GM19438 (cell line): ENCODE results near the gene GKN2.
"Not testable (repeated sequence)": the region's sequence is repeated elsewhere in the genome, so short reads cannot be mapped to it uniquely, and the experiment has no call there.

Experiments used
- ATAC-seq: cut with Tn5 transposase; IDR thresholded peaks from one replicate; pipeline ENCODE4 v1.9.1; 2021; ENCODE audit warnings: low read depth; ENCODE audit not compliant: unreplicated experiment

The GKN2 gene

DNA sequence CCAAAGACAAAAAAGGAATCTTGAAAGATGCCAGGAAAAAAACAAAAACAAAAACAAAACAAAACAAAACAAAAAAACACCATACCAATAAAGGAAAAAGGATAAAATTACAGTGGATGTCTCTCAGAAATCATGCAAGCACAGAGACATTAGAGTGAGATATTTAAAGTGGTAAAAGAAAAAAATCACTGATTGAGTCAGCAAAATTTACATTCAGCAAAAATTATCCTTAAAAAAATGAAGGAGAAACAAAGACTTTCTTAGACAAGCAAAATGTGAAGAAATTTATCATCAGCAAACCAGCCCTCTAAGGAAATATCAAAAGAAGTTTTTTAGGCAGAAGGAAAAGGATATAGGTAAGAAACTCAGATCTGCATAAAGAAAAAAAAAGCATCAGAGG lies 11.6 kb upstream of the GKN2 start:
- ATAC-seq = no peak

DNA sequence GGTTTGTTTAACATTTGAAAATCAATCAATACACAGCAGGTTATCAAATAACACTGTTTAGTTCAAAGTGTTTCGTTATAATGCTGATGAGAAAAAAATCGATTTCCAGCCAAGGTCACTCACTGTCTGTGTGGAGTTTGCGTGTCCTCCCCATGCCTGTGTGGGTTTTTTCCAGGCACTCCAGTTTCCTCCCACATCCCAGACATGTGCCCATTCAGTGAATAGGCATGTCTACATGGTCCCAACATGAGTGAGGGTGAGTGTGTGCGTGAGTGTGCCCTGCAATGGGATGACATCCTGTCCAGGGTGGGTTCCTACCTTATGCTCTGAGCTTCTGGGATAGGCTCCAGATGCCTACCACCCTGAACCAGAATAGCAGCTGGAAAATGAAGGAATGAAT lies 8.7 kb upstream of the GKN2 start:
- no peak for ATAC-seq

DNA sequence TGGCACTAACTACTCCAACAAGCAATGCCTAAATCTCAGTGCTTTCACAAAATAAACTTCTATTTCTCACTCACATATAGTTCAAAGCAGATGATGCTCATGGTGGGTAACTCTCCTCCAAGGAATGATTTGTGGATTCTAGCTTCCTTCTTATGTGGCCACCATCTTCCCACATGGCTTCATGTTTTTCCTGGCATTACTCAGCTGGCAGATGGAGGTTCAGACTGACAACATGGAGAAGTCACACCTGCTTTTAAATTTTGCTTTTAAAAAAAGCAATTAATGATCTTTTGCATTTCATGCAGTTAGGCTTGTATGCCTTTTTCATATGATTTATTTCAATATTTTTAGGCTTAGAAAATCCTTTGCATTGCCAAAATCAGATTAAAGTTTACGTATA lies 6.3 kb upstream of the GKN2 start:
- ATAC-seq = no peak

DNA sequence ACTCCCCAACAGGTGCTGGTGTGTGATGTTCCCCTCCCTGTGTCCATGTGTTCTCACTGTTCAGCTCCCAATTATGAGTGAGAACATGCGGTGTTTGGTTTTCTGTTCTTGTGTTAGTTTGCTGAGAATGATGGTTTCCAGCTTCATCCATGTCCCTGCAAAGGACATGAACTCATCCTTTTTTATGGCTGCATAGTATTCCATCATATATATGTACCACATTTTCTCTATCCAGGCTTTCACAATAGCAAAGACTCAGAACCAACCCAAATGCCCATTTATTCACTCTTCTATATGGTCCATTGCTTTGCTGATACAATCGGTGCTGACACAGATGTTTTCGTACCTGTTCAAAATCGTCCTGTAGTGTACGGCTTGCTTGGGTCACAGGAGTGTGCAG lies 2.7 kb upstream of the GKN2 start:
- ATAC-seq = not testable (repeated sequence)

DNA sequence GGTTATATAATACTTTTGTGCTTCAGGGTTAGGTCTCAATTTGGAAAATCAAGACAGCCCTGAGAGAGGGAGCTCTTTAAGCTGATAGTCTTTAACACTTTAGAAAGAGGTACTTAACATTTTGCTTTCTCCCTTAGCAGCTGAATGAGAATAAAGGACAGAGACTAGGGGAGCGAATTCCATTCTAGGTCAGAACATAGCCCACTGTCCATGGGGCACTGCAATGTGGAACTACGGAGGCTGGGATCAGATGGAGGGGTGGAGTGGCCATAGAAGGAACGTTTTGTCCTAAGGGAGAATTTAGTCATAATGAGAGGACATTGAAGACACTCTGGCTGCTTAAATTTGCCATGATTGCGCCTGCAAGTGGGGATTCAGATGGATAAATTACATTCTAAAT lies 794 bp downstream of the GKN2 start:
- ATAC-seq = no peak

DNA sequence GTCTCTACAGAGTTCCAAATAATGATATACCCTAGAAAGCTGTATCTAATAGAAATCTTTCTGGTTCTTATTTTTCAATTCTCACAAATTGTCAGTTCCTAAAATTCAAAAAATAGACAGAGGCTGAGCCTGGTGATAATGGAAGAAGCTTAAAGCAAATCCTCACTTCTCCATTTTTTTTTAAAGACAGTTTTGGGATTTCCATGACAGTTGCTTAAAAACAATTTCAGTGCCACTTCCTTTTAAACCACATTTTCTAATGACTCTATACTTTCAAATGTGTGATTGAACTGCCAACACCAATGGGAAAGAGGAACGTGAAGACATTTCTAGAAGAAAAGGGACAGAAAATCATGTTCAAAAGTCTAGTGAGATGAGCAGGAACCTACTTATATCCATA lies 4.0 kb downstream of the GKN2 start:
- no peak for ATAC-seq

DNA sequence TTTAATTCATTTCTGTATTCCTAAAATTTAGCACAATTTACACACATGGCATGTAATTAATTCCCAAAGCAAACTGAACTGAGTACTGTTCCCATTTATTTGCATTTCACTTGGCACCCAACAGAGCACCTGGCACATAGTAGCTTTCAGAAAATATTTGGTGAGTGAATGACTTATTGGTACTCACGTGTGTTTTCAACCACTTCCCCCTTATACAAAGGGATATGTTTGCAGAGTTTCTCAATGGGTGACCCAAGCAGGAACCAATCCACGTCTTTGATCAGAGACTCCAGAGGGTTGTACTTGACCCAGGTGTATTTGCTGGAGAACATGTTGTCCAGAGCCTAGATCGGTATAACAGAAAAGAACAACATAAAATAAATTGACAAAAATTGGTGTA lies 6.6 kb downstream of the GKN2 start:
- ATAC-seq = no peak

DNA sequence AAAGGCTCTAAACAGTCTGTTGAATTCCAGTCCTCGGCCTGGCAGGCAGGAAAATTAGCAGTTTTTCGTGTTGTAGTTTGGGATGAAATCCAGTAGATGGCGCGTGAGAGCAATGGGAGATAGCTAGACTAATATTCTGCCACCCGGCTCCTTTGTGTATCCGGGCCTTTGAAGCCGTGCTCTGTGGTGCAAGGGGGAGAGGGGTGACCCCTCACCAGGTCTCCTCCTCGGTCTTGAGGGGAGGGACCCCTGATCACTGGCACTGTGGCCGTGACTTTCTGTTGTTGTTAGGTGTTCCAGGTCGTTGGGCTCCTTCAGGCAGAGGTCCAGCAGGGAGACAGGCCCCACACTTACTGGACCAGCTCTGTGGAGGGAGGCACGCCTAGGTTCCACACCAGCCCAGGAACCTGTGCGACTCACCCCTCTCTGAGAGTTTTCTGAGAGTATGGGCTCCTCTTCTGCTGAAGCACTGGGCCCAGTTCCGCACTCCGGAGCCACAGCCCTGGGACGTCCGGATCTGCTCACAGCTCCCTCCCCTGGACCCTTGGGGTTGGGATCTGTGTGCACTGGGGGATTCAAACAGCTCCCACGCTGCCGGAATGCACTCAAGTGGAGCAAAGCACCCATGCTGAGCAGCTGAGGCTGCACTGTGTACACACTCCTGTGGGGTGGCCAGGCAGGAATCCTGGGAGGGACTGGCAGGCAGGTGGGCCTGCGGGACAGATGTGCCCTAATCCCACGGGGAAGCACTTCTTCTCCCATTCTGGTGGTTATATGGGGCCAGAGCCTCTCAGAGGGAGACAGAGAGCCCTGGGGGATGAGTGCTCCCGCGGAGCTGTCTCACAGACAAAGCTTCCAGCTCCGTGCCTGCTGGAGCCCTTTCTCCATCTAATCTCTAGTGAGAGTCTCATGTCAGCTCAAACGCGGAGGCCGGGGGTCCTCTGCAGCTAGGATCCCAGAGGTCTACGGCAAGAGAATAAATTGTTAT lies 8.8 kb downstream of the GKN2 start:
- no peak for ATAC-seq

DNA sequence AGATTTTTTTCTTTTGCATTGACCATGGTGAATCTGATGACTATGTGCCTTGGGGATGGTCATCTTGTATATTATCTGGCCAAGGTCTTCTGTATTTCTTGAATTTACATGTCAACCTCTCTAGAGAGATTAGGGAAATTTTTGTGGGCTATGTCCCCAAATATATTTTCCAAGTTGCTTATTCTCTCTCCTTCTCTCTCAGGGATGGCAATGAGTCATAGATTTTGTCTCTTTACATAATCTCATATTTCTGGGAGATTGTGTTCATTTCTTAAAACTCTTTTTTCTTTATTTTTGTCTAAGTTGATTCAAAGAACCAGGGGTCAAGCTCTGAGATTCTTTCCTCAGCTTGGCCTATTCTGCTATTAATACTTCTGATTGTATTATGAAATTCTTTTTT lies 9.9 kb downstream of the GKN2 start:
- no peak for ATAC-seq

DNA sequence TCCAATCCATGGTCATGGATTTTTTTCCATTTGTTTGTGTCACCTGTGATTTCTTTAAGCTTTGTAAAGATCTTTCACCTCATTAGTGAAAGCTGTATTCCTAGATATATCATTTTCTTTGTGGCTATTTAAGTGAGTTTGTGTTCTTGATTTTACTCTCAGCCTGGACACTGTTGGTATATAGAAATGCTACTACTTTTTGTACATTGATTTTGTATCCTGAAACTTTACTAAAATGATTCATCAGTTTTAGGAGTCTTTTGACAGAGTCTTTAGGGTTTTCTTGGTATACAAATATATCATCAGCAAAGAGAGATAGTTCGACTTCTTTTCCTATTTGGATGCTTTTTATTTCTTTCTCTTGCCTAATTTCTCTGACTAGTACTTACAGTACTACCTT lies 12.3 kb downstream of the GKN2 start:
- no peak for ATAC-seq

DNA sequence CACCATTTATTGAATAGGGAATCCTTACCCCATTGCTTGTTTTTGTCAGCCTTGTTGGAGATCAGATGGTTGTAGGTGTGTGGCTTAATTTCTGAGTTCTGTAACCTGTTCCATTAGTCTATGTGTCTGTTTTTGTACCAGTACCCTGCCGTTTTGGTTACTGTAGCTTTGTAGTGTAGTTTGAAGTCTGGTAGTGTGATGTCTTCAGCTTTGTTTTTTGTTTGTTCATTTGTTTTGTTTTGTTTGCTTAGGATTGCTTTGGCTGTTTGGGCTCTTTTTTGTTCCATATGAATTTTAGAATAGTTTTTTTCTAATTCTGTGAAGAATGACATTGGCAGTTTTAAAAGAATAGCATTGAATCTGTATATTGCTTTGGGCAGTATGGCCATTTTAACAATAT lies 12.7 kb downstream of the GKN2 start:
- ATAC-seq = no peak

DNA sequence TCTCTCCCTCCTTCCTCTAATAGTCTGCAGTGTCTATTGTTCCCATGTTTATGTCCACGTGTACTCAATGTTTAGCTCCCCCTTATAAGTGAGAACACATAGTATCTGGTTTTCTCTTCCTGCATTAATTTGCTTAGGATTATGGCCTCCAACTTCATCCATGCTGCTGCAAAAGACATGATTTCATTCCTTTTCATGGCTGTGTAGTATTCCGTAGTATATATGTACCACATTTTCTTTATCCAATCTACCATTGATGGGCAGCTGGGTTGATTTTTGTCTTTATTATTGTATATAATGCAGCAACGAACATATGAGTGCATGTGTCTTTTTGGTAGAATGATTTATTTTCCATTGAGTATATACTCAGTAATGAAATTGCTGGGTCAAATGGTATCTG lies 13.8 kb downstream of the GKN2 start:
- no peak for ATAC-seq

DNA sequence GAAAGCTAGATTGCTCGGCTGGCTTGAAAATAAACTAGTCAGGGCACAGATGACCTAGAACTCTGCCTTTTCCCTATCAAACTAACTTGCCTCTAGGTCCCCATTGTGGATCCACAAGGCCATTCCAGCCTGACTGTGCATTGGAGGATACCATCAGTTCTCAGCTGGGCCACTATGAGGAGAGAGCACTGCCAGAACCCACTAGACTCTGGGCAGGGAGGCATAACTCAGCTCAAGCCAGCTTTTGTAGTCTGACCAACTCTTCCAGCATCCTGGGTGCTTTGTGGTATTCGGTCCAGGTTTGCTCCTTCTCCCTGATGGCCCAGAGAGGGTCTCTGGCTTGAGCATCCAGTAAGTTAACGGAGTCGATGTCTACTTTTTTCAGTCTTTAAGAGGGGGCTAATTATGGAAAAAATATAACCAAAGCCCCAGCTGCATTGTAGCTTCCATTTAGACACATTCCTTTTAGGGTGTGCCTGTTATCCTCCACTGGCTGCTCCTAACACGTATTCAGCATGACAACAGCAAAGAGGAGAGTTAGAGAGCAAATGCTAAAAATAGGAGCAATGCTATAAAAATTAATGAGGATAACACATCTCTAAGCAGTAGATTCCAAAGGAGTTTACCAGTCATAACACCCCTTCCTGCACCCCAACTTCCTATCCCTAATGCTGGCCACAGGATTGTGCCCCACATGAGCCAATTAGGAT lies 15.2 kb downstream of the GKN2 start:
- ATAC-seq = no peak

DNA sequence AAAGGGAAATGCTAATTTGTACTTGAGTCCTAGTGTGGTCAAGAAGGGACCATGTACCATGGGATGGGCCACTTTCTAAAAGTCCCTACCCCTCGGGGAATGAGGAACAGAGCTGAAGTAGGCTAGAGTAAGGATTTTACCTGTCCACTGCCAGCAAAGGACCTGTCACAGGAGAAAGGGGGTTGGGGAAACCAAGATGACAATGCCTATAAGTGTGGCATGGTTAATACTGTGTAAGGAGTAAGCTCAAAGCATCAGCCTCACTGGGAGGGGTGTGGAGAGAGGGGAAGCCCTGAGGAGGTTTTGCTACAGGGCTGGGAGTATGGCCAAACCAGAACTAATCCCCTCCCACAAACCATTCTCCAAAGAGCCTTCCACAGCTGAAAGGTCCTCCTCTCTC lies 15.8 kb downstream of the GKN2 start:
- no peak for ATAC-seq

DNA sequence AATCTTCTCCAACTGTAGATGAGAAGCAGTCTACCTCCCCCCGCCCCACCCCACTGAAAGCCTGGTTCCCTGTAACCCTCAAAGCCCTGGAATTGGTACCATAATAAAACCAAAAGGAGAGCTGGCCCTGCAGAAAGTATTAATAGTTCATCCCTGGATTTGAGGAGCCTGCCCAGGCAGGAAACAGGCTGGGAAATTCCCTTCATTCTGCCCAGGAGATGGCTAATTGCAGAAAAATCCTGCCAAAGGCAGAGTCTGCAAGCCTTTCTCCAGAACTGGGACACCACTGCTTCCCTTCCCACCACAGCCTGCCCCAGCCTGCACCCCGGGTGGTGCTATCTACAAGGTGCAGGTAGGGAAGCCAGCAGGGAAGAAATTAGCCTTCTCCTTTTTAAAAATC lies 16.3 kb downstream of the GKN2 start:
- no peak for ATAC-seq

DNA sequence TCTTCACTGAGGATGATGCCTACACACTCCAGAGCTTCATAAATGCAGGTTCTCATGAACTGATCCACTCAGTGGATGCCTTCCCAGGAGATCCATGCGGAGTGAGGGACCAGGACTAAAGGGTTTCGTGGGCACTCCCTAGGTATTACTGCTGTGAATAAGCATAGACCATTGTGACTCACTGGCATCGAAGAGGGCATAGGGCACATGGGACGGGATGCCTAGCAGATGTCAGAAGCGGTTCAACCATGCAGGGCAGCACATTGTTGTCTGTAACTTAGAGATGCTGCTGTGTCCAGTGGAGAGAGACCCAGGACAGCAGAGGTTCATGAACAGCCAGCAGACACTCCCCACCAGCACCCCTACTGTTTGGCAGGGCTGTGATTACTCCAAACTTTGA lies 17.2 kb downstream of the GKN2 start:
- ATAC-seq = no peak

DNA sequence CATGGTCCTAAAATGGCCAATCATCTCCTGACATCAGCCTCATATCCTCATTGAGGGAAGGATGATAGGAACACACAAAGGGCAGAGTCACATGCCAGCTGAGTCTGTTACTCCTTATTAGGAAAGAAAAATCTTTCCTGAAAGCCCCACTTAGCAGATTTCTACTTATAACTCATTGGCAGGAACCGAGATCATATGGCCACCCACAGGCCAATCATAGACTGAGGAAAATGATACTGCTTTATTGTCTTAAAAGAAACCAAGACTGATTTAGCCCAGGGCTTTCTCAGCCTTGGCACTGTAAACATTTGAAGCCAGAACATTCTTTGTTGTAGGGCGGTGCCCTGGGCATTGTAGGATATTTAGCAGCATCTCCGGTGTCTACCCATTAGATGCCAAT lies 18.7 kb downstream of the GKN2 start:
- no peak for ATAC-seq

DNA sequence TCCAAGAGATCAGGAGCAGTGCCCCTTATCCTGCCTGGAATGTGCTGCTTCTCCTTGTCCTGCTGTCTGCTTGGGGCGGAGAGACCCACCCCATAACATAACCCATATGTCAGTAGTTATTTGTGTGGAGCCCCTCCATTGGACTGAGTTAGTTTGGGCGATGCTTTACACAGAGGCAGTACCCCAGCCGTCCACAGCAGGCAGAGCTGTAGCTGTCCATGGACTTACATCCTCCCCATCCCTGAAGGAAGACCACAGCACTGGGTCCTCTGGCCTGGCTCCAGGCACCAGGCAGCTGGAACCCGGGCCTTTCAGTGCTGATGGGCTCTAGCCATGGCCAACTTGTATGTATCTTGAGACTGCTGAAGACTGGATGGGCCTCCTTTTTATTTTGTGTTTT lies 20.3 kb downstream of the GKN2 start:
- ATAC-seq = no peak

DNA sequence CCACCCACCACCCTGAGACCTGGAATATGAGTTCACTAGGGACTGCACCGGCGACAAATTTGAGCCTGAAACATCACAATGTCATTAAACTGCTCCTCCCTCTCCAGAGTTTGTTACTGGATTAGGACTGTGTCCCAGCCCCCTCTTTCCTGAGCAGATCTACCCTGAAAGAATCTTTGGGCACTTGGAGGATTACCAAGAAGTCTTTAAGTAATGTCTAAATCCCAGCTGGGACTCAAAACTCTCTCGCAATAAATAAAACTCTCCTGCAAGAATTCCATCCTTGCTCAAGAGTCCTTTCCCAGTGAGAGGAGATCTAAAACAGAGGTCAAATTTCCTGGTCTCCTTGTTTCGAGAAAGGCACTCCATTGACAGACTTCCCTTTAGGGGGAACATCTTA lies 20.9 kb downstream of the GKN2 start:
- ATAC-seq = no peak

DNA sequence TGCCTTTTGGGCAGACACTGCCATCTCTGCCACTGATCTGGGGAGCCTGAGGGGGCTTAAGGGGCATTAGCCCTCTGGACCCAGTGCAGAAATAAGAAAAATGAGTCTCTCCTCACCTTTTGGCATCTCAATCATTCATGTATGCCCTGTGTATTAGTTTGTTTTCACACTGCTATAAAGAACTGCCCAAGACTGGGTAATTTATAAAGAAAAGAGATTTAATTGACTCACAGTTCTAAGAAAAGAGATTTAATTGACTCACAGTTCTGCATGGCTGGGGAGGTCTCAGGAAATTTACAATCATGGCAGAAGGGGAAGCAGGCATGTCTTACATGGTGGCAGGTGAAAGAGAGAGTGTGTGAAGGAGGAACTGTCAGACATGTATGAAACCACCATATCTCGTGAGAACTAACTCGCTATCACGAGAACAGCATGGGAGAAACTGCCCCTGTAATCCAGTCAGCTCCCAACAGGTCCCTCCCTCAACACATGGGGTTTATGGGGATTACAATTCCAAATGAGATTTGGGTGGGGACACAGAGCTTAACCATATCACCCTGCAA lies 21.5 kb downstream of the GKN2 start:
- ATAC-seq = no peak

DNA sequence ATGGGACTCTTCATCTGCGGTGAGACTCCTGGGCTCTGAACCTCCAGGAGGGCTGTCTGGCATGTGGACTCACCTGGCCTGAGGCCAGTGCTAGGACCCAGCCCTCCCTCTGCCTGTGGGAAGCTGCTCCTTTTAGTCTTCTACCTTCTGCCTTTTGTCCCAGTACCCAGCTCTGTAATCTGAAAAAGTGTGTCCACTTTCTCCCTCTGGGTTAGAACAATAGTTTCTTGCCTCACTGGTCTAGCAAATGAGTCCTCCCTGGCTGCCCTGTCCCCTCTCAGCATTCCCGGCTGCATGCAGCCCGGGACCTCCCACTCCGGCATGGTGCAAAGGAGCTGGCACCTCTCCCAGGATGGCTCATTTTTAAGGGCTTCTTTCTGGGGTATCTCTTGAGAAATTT lies 25.9 kb downstream of the GKN2 start:
- no peak for ATAC-seq
